SKM-1 (cell line): ENCODE data around the gene SLC9C2.
"Not testable (repeated sequence)": the region's sequence is repeated elsewhere in the genome, so short reads cannot be mapped to it uniquely, and the experiment has no call there.

ENCODE experiments used
- DNase-seq: peaks from one replicate; lab custom pipeline; 2025; ENCODE audit not compliant: unreplicated experiment; lab: John Stamatoyannopoulos, UW

SLC9C2 gene

DNA sequence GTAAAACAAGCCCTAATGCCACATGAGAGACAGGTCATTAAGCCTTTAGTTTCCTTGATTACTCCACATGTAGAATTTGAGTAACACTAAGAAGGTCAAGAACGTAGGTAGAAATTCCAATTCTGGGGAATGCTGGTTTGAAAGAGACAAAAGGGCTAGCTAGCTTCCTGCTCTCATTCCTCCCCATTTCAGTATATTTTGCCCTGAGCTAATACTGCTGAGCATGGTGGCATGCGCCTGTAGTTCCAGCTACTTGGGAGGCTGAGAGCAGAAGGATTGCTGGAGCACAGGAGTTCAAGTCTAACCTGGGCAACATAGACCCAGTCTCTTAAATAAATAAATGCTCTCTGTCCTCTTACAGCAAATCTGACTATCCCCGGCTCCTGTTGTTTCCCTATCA, 112.9 kb downstream of the SLC9C2 start:
- DNase-seq: no peak

DNA sequence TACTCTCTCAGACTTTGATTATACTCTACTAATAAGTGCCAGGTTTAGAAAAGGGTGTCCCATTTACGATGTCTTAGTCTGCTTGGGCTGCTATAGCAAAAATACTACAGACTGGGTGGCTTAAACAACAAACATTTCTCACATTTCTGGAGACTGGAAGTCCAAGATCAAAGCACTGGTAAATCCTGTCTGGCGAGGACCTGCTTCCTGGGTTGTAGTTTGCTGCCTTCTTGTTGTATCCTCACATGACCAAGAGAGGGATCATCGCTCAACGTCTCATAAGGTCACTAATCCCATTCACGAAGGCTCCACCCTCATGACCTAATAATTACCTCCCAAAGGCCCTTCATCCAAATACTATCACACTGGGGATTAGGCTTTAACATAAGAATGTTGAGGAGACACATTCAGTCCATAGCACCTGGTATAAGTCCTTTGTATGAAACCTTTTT, 113.7 kb downstream of the SLC9C2 start:
- no peak for DNase-seq

DNA sequence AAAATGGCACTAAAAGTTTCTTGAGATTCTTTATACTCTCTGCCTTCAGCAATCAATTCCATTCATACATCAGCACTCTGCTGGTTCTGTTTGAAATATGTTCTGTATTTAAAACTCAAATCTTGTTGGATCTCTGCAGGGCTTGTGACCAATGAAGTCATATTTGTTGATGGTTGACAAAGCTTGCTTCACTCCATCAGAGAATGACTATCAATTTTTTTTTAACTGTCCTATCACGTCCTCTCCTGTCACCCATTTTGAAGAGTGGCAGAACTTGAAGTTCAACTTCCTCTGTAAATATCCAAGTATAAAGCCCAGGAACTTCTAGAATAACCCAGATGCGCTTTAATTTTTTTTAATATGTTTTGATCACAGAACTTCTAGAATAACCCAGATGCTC, 114.9 kb downstream of the SLC9C2 start:
- no peak for DNase-seq

DNA sequence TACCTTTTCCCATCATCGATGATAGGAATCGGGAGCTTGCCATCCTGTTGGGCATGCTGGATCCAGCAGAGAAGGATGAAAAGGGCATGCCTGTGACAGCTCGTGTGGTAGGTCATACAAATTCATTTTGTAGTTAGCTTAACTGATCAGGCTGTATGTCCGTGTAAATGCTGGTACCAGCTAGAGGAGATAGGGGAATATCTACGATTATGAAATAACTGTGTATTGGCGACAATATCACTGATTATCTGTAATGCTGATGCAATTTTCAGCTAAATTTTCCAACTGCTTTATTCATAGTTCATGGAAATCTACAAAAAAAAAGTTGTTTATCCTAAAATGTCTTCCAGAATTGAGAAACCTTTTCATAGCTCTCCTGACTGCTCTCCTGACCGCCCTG, 117.5 kb downstream of the SLC9C2 start:
- DNase-seq: no peak

DNA sequence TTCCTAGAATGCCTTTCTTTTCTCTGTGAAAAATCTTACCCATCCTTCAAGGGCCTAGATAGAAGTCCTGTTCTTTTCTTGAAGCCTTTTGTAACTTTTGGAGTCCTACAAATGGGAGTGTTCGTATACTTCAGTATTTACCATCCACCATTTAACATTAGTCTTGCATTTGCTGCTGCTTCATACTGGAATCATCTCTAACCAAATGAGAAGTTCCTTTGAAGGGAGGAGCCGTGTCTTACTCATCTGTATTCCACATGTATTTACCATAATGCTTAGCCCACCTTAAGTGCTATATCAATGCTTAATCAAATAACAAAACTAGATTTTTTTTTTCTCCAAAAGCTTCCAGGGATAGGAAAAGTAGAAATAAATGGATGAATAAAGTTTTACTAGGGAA, 118.6 kb downstream of the SLC9C2 start:
- DNase-seq: no peak

GRCh38 chr1:173482683-173483082, 120.2 kb downstream of the SLC9C2 start:
- no peak for DNase-seq

DNA sequence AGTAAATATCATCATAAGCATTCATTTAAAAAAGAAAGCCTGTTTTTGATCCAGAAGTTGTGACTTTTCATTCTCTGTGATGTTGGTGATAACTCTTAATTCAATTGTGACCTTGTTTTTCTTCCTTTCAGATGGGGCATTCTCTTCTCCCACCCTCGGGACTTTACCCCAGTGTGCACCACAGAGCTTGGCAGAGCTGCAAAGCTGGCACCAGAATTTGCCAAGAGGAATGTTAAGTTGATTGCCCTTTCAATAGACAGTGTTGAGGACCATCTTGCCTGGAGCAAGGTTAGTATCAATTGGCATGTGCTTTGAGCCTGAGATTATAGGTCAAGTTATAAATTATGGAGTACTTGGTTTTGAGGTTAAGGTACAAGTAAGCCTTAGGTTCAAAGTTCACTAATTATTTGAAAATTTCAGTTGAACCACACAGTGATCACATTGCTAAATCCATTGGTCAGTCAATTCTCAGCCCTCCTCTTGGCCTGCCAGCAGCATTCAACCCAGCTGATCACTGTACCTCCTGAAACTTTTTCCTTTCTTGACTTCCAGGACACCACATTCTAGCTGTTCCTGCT, 121.6 kb downstream of the SLC9C2 start:
- no peak for DNase-seq

DNA sequence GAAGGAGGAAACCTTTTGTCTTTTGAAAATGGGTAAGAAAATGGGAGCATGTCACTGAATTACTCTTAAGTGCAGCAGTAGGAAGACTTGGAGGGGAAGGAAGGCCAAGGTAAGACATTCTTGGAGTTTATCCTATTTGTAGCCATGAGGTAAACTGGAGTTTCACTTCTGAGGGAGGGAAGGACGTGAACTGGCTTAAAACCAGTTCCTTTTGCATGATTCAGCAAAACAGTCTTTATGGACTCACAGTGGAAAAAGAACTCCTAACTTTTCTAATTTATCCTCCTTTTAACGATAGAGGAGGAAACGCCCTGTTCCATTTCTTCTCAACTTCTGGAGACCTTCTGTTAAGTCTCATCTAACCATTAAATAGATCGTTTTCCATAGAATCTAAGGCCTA, 123.2 kb downstream of the SLC9C2 start:
- no peak for DNase-seq

DNA sequence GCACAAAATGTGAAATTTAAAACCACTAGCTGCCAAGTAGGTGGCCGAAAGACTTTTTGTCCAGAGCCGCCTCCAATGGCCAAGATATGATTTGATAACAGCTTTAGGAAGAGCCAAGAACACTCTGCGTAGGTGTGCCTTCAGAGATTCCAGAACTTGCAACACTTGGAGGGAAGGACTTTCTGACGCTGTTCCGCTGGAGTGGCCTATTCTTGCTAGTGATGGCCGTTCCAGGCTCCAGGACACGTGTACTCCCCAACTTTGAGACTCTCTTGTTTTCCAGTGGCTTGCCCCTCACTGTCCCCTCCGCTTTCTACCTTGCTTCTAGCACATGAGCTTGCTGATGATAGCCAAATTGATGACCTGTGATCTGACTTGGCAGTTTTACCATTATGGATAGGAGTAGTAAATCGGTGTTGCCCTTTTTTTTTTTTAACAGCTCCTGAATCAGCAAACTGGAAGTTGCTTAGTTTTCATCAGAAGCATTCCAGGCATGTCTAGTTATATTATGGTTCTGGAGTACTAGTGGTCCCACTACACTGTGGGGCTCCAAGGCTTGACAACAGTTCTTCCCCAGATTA, 124.7 kb downstream of the SLC9C2 start:
- DNase-seq: no peak

- peak; percentile 91 for DNase-seq
Measured at GRCh38 chr1:173477286-173478093, 125.4 kb downstream of the SLC9C2 start, which contains the start of gene PRDX6. Gene PRDX6 (plus strand): TSS chr1:173477335. CDS start chr1:173477398, 63 bp downstream.

DNA sequence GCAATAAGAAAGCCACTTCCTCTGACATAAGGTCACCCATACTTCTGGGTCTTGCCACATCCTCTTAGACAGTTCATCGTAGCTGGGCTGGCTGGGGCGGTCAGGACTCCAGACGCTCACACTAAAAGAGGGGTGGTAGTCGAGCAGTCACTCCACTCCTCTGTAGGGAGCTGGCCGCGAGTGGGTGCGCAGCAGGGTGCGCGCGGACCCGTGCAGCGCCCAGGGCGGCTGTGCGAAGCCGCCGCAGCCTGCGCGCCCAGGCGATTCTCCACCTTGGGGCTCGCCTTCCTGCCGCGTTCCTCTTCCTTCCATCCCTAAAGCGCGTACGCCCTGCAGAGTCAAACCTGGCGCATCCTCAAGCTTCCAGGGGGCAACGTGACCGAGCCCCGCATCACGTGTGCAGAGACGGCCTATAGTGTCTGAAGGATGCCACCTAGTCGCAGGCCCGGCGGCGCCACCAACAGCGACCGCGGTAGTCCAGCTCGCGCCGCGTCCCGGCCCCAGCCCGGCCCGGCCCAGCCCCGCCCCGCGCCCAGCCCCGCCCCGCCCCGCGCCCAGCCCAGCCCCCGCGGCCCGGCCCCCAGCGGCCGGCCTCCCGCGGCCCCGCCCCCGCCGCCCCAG, 126.1 kb downstream of the SLC9C2 start:
- peak; percentile 91 for DNase-seq

GRCh38 chr1:173476197-173476664, 126.6 kb downstream of the SLC9C2 start:
- no peak for DNase-seq

- DNase-seq: no peak
Measured at GRCh38 chr1:173475564-173476196, 127.2 kb downstream of the SLC9C2 start.

- not testable (repeated sequence) for DNase-seq
Measured at GRCh38 chr1:173474780-173475421, 128.0 kb downstream of the SLC9C2 start.

DNA sequence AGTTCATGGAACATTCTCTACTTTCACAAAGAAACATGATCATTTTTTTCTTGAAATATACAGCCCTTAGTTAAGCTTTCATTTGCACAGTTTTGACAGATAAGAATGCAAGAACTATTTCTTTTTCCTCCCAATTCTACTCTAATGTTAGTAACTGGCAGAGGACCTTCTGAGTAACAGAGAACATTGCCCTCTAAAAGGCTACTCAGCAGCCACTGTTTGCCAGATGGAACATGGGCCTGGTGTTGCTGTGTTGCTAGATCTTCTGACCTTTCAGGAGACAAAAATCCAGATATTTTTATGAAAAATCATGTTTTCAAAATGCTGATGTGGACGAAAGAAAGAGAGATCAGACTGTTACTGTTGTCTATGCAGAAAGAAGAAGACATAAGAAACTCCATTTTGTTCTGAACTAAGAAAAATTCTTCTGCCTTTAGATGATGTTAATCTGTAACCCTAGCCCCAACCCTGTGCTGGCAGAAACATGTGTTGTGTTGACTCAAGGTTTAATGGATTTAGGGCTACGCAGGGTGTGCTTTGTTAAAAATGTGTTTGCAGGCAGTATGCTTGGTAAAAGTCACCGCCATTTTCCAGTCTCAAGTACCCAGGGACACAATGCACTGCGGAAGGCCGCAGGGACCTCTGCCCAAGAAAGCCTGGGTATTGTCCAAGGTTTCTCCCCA, 128.6 kb downstream of the SLC9C2 start:
- no peak for DNase-seq

- DNase-seq: no peak
Measured at GRCh38 chr1:173473599-173474011, 129.3 kb downstream of the SLC9C2 start.

DNA sequence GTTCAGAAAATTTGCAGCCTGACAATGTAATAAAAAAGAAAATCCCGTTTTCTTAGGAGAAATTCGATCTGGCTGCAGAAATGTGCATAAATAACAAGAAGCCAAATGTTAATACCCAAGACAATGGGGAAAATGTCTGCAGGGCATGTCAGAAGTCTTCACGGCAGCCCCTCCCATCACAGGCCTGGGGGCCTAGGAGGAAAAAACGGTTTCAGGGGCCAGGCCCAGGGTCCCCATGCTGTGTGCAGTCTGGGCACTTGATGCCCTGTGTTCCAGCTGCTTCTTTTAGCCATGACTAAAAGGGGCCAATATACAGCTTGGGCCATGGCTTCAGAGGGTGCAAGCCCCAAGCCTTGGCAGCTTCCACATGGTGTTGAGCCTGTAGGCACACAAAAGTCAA, 132.3 kb downstream of the SLC9C2 start:
- no peak for DNase-seq

GRCh38 chr1:173469656-173470055, 133.2 kb downstream of the SLC9C2 start:
- DNase-seq: no peak

DNA sequence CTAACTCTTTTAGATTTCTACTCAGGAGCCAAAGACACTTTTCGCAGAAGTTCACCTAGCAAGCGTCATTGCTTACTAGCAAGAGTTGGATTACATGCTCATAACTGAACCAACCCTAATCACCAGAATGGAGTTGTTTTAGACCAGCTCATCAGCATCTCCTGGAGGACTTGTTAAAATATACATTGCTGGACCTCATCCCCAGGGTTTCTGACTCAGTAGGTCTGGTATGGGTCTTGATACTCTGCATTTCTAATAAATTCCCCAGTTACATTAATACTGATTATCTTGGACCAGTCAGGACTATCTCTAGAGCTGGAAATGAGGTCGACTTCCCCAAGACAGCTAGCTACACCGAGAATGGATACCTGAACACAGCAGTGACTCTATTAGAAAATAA, 135.4 kb downstream of the SLC9C2 start:
- no peak for DNase-seq

DNA sequence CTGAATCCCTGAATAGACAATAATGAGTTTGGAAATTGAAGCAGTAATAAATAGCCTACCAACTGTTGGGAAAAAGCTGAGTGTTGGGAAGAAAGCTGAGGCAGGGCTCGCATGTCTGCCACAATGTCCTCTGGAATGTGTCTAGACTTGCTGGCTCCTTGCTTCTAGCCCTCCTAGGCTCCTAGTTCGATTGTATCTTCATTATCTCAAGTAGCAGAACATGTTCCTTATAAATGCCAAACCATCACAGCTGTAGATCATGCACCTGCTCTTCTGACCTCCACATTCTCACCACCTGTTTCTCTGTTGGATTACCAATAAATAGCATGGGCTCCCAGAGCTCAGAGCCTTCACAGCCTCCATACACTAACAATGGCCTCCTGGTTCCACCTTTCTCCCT, 138.7 kb downstream of the SLC9C2 start:
- DNase-seq: not testable (repeated sequence)
